Measurements from ENCODE around the gene CRYL1.
"Not testable (repeated sequence)": the region's sequence is repeated elsewhere in the genome, so short reads cannot be mapped to it uniquely, and the experiment has no call there.

The CRYL1 gene

GRCh38 chr13:20436505-20436904 lies 89.2 kb downstream of the CRYL1 start:
- TF ChIP-seq ZBTB21 (tag by site-specific recombination; IDR thresholded peaks at IDR 0.05) = no peak
- TF ChIP-seq, protein P1, sequence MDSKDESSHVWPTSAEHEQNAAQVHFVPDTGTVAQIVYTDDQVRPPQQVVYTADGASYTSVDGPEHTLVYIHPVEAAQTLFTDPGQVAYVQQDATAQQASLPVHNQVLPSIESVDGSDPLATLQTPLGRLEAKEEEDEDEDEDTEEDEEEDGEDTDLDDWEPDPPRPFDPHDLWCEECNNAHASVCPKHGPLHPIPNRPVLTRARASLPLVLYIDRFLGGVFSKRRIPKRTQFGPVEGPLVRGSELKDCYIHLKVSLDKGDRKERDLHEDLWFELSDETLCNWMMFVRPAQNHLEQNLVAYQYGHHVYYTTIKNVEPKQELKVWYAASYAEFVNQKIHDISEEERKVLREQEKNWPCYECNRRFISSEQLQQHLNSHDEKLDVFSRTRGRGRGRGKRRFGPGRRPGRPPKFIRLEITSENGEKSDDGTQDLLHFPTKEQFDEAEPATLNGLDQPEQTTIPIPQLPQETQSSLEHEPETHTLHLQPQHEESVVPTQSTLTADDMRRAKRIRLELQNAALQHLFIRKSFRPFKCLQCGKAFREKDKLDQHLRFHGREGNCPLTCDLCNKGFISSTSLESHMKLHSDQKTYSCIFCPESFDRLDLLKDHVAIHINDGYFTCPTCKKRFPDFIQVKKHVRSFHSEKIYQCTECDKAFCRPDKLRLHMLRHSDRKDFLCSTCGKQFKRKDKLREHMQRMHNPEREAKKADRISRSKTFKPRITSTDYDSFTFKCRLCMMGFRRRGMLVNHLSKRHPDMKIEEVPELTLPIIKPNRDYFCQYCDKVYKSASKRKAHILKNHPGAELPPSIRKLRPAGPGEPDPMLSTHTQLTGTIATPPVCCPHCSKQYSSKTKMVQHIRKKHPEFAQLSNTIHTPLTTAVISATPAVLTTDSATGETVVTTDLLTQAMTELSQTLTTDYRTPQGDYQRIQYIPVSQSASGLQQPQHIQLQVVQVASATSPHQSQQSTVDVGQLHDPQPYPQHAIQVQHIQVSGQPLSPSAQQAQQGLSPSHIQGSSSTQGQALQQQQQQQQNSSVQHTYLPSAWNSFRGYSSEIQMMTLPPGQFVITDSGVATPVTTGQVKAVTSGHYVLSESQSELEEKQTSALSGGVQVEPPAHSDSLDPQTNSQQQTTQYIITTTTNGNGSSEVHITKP (tag by site-specific recombination; IDR thresholded peaks at IDR 0.05) = no peak
- TF ChIP-seq ZNF433 (tag by site-specific recombination; IDR thresholded peaks at IDR 0.05; ENCODE audit: low read depth) = no peak
- Histone ChIP-seq H3K36me3 (ENCODE audit: control insufficient read depth in 2 of 2, insufficient read depth in 1 of 2, low read length in 2 of 2) (no peaks in the 10 kb centered on the region), H3K4me3 (ENCODE audit: low read depth, low read length) (no peak overlapping the region), H3K9me3 (ENCODE audit: control insufficient read depth, insufficient read depth, low read depth, low read length) (no peaks in the 10 kb centered on the region), H3K27ac (ENCODE audit: extremely low read depth, low read depth, low read length) (no peak overlapping the region), H3K4me1 (ENCODE audit: control insufficient read depth, insufficient read depth, low read length) (no peaks in the 10 kb centered on the region)
- ChIA-PET CTCF (no interaction called here), POLR2A (no interaction called here)

DNA sequence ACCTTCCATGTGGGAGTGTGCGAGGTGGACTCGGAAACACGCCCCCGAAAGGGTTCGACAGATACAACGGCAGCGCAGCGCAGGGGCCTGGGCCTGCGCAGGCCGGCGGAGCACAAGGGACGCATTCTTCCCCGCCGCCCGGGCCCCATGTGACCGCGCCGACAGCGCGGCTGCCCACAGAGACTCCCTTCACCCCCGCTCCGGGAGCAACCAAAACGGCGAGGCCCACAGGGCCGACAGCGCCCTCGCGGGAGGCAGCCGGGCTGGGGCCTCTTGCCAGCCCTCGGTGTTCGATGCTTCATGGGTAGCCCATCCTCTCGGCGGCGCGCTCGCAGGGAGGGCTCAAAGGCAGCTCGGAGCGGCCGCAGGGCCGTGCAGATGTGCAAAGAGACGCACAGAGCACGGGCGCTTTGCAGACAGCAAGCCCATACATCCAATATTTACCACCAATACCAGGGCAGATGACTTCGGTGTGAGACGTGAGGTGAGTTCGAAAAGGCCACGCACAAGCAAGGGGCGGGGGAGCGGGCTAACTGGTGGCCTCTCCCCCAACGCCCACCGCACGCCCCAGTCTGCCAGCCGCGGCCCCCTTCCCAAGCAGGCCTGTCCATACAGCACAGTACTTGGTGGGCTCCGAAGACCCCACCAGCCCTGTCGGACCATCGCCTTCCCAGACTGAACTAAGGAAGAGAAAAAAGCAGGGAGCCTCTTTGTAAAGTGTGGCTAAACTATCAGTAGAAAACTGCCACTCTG lies 89.9 kb downstream of the CRYL1 start:
- ChIA-PET CTCF (no interaction called here), POLR2A (no interaction called here)
- Histone ChIP-seq H3K36me3 (ENCODE audit: control insufficient read depth in 2 of 2, insufficient read depth in 1 of 2, low read length in 2 of 2) (no peaks in the 10 kb centered on the region), H3K27ac (ENCODE audit: extremely low read depth, low read depth, low read length) (no peak overlapping the region), H3K4me1 (ENCODE audit: control insufficient read depth, insufficient read depth, low read length) (no peaks in the 10 kb centered on the region), H3K4me3 (ENCODE audit: low read depth, low read length) (no peak overlapping the region), H3K9me3 (ENCODE audit: control insufficient read depth, insufficient read depth, low read depth, low read length) (no peaks in the 10 kb centered on the region)
- TF ChIP-seq ZNF416 (tag by site-specific recombination; IDR thresholded peaks at IDR 0.05) (no peak), YY2 (tag by site-specific recombination; IDR thresholded peaks at IDR 0.05) (no peak), ZNF311 (tag by site-specific recombination; IDR thresholded peaks at IDR 0.05; ENCODE audit: borderline replicate concordance) (no peak), ZNF768 (tag by site-specific recombination; IDR thresholded peaks at IDR 0.05) (no peak), ZNF596 (tag by site-specific recombination; IDR thresholded peaks at IDR 0.05) (no peak), KLF9 (tag by site-specific recombination; IDR thresholded peaks at IDR 0.05; ENCODE audit: low read depth) (no peak), ZNF16 (tag by site-specific recombination; IDR thresholded peaks at IDR 0.05; ENCODE audit: low read depth) (no peak), ZNF560 (tag by site-specific recombination; IDR thresholded peaks at IDR 0.05; ENCODE audit: borderline replicate concordance) (no peak), ZNF132 (tag by site-specific recombination; IDR thresholded peaks at IDR 0.05; ENCODE audit: borderline replicate concordance) (no peak), ZNF433 (tag by site-specific recombination; IDR thresholded peaks at IDR 0.05; ENCODE audit: low read depth) (no peak), YY1 (tag by site-specific recombination; IDR thresholded peaks at IDR 0.05) (no peak), SP3 (tag by site-specific recombination; IDR thresholded peaks at IDR 0.05) (no peak), ZNF10 (tag by site-specific recombination; IDR thresholded peaks at IDR 0.05) (no peak), ZNF548 (tag by site-specific recombination; IDR thresholded peaks at IDR 0.05) (no peak), ZNF354C (tag by site-specific recombination; IDR thresholded peaks at IDR 0.05; ENCODE audit: borderline replicate concordance, low read depth) (no peak)
- TF ChIP-seq, protein P2, sequence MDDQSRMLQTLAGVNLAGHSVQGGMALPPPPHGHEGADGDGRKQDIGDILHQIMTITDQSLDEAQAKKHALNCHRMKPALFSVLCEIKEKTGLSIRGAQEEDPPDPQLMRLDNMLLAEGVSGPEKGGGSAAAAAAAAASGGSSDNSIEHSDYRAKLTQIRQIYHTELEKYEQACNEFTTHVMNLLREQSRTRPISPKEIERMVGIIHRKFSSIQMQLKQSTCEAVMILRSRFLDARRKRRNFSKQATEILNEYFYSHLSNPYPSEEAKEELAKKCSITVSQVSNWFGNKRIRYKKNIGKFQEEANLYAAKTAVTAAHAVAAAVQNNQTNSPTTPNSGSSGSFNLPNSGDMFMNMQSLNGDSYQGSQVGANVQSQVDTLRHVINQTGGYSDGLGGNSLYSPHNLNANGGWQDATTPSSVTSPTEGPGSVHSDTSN (CRISPR knock-in tag; IDR thresholded peaks at IDR 0.05) = no peak

DNA sequence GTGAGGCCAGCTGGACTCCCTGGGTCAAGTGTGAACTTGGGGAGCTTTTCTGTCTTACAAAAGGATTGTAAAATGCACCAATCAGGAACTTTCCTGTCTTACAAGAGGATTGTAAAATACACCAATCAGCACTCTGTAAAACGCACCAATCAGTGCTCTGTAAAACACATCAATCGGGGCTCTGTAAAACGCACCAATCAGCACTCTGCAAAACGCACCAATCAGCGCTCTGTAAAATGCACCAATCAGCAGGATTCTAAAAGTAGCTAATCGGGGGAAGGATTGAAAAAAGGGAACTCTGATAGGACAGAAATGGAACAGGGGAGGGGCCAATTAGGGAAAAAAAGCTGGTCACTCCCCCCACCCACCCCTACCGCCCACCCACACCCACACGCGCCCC lies 91.4 kb downstream of the CRYL1 start:
- CTCF ChIA-PET; H3K27ac ChIP-seq (ENCODE audit: extremely low read depth, low read depth, low read length); POLR2A ChIA-PET: not testable (repeated sequence)

More for the DNA sequence above, 91.4 kb downstream of the CRYL1 start:
- H3K36me3 ChIP-seq (ENCODE audit: control insufficient read depth in 2 of 2, insufficient read depth in 1 of 2, low read length in 2 of 2); H3K4me3 ChIP-seq (ENCODE audit: low read depth, low read length); H3K4me1 ChIP-seq (ENCODE audit: control insufficient read depth, insufficient read depth, low read length); H3K9me3 ChIP-seq (ENCODE audit: control insufficient read depth, insufficient read depth, low read depth, low read length): not testable (repeated sequence)
